ENCODE results near the gene MATN1.

GRCh38 chr1:30725450-30726095 is 2.2 kb upstream of the MATN1 start:
- TF ChIP-seq CTCF (IDR thresholded peaks at IDR 0.05) (no peak), POLR2A (IDR thresholded peaks at IDR 0.05) (no peak)

All from Peyer's patch (tissue), 4 donors.